ENCODE measurements around the gene GP9. TPM values are rescaled to one million over a fixed set of nuclear protein-coding genes. Genes with fewer than 3 reads are reported as not detected.

Gene GP9
- total RNA-seq, 1 experiment from 2014 or later = not detected

DNA sequence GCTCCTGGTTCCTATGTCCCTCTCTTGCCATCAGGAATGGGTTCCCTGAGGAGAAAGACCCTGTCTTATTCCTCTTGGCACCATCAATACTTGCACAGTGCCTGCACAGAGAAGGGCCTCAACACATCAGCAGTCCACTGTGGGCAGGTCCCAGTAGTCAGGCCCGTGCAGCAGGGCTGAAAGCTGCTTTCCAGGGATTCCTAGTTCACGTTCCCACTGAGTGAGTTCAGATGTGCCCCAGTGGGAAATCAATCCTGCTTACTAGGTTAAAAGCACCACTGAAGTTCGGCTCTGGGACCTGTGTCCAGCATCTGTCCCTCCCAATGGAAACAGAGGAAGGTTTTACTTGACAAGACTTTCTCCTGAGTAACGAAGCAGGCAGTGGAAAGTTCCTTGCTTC is 45.3 kb downstream of the GP9 start:
- H2AFZ ChIP-seq = no peak overlapping the region
- H3F3A ChIP-seq (ENCODE audit: insufficient read depth, low read depth) = no peaks in the 10 kb centered on the region
- no TSS peak for BruUV-seq (replicated peaks)
- no peaks in the 10 kb centered on the region for H3K9me3 ChIP-seq (ENCODE audit: insufficient read depth, low read depth)
- H3K4me3 ChIP-seq = no peak overlapping the region
- TF ChIP-seq CTCF (conservative IDR thresholded peaks at IDR 0.05) (no peak), EZH2 (IDR thresholded peaks at IDR 0.05; ENCODE audit: low read depth) (no peak)
- no peaks in the 10 kb centered on the region for H3K27me3 ChIP-seq (ENCODE audit: insufficient read depth, low read depth)
- H3K9me2 ChIP-seq (ENCODE audit: insufficient read depth) = no peaks in the 10 kb centered on the region
- no peaks in the 10 kb centered on the region for H3K79me2 ChIP-seq (ENCODE audit: low read depth)
- H3K4me2 ChIP-seq = no peak overlapping the region
- intact Hi-C loops (cut with micrococcal nuclease; ENCODE audit: unreplicated experiment) = no loop called here
- H3K36me3 ChIP-seq (ENCODE audit: low read depth) = no peaks in the 10 kb centered on the region
- H3K27ac ChIP-seq = no peak overlapping the region
- H4K20me1 ChIP-seq (ENCODE audit: insufficient read depth) = peaks cover 42% of the 10 kb centered on the region
- DNase-seq = no peak
- CTCF ChIA-PET = no interaction called here
- H3K4me1 ChIP-seq (replicated peaks; ENCODE audit: insufficient read depth) = no peaks in the 10 kb centered on the region
- POLR2A ChIA-PET (ENCODE audit: unreplicated experiment) = interaction anchor here (0.7 kb wide), 1 partner anchor 112 kb away, joined by 3 read pairs; no protein-coding TSS in a partner anchor

DNA sequence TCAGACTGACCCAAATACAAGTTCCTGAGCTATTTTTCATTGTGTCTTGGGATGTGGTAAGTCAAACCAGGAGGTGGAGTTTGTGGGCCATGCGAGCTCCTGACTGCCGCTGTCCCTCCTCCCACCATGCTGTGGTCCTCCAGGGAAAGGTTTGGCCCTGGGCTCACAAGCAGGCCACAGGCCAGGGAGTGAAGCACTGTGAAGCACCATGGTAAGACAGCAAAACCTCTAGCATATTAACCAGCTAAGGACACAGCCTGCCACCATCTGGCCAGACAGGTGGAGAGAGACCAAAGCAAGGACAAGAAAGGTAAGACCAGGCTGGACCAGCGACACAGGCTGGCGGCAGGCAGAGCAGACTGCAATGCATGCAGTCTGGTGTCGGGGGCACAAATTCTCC is 45.7 kb downstream of the GP9 start:
- no peak for DNase-seq
- no peak for TF ChIP-seq CTCF (conservative IDR thresholded peaks at IDR 0.05)
- TF ChIP-seq EZH2 (IDR thresholded peaks at IDR 0.05; ENCODE audit: low read depth) = no peak
- no peaks in the 10 kb centered on the region for H3F3A ChIP-seq (ENCODE audit: insufficient read depth, low read depth)
- no peaks in the 10 kb centered on the region for H3K27me3 ChIP-seq (ENCODE audit: insufficient read depth, low read depth)
- H3K79me2 ChIP-seq (ENCODE audit: low read depth) = no peaks in the 10 kb centered on the region
- H4K20me1 ChIP-seq (ENCODE audit: insufficient read depth) = peaks cover 38% of the 10 kb centered on the region
- no peaks in the 10 kb centered on the region for H3K36me3 ChIP-seq (ENCODE audit: low read depth)
- no peak overlapping the region for H3K27ac ChIP-seq
- H3K4me1 ChIP-seq (replicated peaks; ENCODE audit: insufficient read depth) = no peaks in the 10 kb centered on the region
- no peak overlapping the region for H2AFZ ChIP-seq
- ChIA-PET CTCF (no interaction called here), POLR2A (ENCODE audit: unreplicated experiment) (interaction anchor here (0.7 kb wide), 1 partner anchor 112 kb away, joined by 3 read pairs; no protein-coding TSS in a partner anchor)
- H3K4me2 ChIP-seq = no peak overlapping the region
- no peaks in the 10 kb centered on the region for H3K9me2 ChIP-seq (ENCODE audit: insufficient read depth)
- intact Hi-C loops (cut with micrococcal nuclease; ENCODE audit: unreplicated experiment) = no loop called here
- no peak overlapping the region for H3K4me3 ChIP-seq
- no peaks in the 10 kb centered on the region for H3K9me3 ChIP-seq (ENCODE audit: insufficient read depth, low read depth)
- no TSS peak for BruUV-seq (replicated peaks)

- POLR2A ChIA-PET (ENCODE audit: unreplicated experiment) = no interaction called here
- H2AFZ ChIP-seq = no peak overlapping the region
- no peak overlapping the region for H3K27ac ChIP-seq
- no peak overlapping the region for H3K4me2 ChIP-seq
- no peaks in the 10 kb centered on the region for H3K4me1 ChIP-seq (replicated peaks; ENCODE audit: insufficient read depth)
- DNase-seq = no peak
- H3K36me3 ChIP-seq (ENCODE audit: low read depth) = no peaks in the 10 kb centered on the region
- no peaks in the 10 kb centered on the region for H3K27me3 ChIP-seq (ENCODE audit: insufficient read depth, low read depth)
- peaks cover 38% of the 10 kb centered on the region for H4K20me1 ChIP-seq (ENCODE audit: insufficient read depth)
- no peak overlapping the region for H3K4me3 ChIP-seq
- CTCF ChIA-PET = no interaction called here
- H3K9me3 ChIP-seq (ENCODE audit: insufficient read depth, low read depth) = no peaks in the 10 kb centered on the region
- TF ChIP-seq CTCF (conservative IDR thresholded peaks at IDR 0.05) = no peak
- TF ChIP-seq EZH2 (IDR thresholded peaks at IDR 0.05; ENCODE audit: low read depth) = no peak
- no peaks in the 10 kb centered on the region for H3K79me2 ChIP-seq (ENCODE audit: low read depth)
- intact Hi-C loops (cut with micrococcal nuclease; ENCODE audit: unreplicated experiment) = no loop called here
- H3F3A ChIP-seq (ENCODE audit: insufficient read depth, low read depth) = no peaks in the 10 kb centered on the region
- no TSS peak for BruUV-seq (replicated peaks)
- H3K9me2 ChIP-seq (ENCODE audit: insufficient read depth) = no peaks in the 10 kb centered on the region
These were observed 46.4 kb downstream of the GP9 start for GRCh38 chr3:129106866-129107565.
